Fibroblast of villous mesenchyme (primary cell): ENCODE data around the gene CDR2. TPM values are rescaled to one million over a fixed set of nuclear protein-coding genes. Genes with fewer than 3 reads are reported as not detected.
A peak's percentile ranks its signal among the peaks of the same experiment; 100 is the strongest.
"Not testable (repeated sequence)": the region's sequence is repeated elsewhere in the genome, so short reads cannot be mapped to it uniquely, and the experiment has no call there.

Experiments used
- DNase-seq: peaks from one replicate; pipeline ENCODE4 v3.0.0-alpha.2; 2010; ENCODE audit warnings: low read depth
- H3K4me3 ChIP-seq: 2 replicates; pipeline ENCODE4 v1.5.1; 2011; ENCODE audit warnings: low read depth, mild to moderate bottlenecking, low read length
- CTCF ChIP-seq: IDR thresholded peaks from 2 replicates; pipeline ENCODE4 v1.5.1; 2012; ENCODE audit warnings: low read depth, mild to moderate bottlenecking, low read length; ENCODE audit not compliant: insufficient read depth
- total RNA-seq: library from RNA; depleted of rRNA; stranded (reverse); fragments of >200 nt; gene quantifications from 2 replicates; pipeline ENCODE4 v1.2.3, GENCODE V29; 2012

CDR2 gene
- total RNA-seq, 1 donor: 40.2 TPM

DNA sequence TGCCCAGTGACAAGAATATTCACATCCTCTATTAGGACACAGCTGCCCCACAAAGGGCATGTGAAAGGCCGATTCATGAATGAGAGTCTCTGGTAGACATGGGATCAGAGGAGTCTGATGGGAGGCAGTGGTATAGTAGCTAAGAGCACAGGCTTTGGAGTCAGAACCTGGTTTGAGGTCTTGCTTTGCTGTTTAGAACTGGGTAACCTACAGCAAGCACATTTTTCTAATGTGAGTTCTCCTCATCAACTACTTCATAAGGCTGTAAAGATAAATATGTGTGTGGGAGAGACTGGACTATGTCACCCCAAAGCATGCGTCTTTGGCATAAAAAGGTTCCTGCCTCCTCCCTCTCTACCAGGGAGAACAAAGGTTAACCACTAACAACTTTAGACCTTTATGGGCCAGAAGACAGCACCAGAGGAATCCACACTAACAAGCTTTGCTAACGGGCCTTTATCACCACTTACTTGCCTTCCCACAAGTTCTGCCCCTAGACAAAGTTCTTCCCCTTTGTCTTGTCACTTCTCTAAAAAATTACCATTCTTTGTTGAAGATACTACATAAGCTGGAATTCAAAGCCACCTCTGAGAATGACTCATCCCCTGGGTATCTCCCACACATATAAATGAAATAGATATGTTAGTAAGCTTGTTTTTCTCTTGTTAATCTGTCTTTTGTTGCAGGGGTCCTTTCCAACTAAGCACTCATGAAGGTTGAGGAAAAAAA, 21.1 kb downstream of the CDR2 start:
- peak; percentile 90 for DNase-seq
- no peak overlapping the region for H3K4me3 ChIP-seq
- TF ChIP-seq CTCF: no peak

DNA sequence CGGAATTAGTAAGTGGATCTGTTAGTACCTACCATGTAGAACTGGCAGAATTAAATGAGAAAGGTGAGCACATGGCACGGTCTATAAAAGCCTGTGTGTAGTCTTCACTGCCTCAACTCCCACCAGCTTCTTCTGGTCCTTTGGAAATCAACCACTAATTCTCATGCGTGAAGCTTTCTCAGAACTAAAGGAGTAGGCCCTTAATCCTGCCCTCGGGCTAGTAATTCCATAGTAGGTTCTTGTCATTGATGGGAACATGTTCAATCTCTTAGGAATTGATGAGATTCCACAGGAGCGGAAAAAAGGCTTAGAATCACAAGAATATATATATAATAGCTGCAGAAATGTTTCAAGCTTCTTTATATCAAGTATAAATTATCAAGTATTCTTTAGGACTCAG, 21.7 kb downstream of the CDR2 start:
- TF ChIP-seq CTCF: no peak
- DNase-seq: no peak
- H3K4me3 ChIP-seq: no peak overlapping the region

GRCh38 chr16:22352140-22352539, 22.3 kb downstream of the CDR2 start:
- no peak for DNase-seq
- no peak for TF ChIP-seq CTCF
- no peak overlapping the region for H3K4me3 ChIP-seq

DNA sequence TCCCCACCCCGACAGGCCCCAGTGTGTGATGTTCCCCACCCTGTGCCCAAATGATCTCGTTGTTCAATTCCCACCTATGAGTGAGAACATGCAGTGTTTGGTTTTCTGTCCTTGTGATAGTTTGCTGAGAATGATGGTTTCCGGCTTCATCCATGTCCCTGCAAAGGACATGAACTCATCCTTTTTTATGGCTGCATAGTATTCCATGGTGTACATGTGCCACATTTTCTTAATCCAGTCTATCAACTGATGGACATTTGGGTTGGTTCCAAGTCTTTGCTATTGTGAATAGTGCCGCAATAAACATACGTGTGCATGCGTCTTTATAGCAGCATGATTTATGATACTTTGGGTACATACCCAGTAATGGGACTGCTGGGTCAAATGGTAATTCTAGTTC, 23.4 kb downstream of the CDR2 start:
- H3K4me3 ChIP-seq: not testable (repeated sequence)

DNA sequence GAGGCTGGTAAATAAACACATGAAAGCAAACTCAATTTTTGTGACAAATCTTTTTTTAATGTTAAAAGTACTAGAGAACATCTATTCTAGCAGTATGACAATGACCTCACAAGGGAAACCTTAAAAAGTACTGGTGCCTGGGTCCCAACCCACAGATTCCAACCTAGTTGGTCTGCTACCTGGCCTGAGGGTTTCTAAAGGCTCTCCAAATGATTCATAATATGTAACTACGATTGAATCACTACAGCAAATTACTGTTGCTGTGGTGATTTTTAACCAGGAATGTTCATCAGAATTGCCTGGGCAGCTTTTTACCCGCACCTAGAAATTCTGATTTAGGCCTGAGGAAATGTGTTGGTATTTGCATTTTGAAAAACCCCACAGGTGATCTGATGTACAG, 26.1 kb downstream of the CDR2 start:
- H3K4me3 ChIP-seq: no peak overlapping the region
- TF ChIP-seq CTCF: no peak
- DNase-seq: no peak

More for the DNA sequence above, 23.4 kb downstream of the CDR2 start:
- DNase-seq: not testable (repeated sequence)

DNA sequence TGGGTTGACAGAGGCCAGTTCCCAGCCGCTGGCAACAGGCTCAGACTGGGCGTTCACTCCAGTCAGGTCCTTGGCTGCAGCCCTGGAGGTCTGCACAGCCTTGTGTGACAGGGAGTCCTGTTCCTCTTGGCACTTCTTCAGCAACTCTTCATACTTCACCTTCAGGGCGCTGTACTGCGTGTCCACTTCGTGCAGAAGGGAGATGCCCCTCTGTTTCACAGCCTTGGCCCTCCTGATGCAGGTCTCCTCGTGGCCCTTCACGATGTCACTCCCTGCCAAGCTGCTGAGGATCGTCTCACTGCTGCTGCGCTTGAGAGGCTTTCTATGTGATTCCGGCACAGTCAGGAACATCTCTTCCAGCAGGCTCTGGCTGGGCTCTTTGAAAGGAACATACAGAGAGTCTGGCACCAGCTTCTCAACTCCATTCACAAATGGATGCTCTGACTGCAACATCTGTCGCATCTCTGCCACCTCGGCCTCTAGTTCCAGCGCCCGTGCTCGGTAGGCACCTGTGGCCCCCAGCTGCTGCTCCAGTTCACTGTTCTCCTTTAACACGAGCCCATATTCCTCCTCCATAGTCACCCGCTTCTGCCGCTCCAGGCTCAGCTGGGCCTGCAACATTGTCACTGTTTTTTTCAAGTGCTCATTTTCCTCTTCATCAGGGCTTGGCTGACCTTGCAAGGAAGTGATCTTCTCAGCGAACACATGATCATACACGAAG, 27.2 kb downstream of the CDR2 start:
- no peak for DNase-seq
- H3K4me3 ChIP-seq: no peak overlapping the region
- no peak for TF ChIP-seq CTCF

DNA sequence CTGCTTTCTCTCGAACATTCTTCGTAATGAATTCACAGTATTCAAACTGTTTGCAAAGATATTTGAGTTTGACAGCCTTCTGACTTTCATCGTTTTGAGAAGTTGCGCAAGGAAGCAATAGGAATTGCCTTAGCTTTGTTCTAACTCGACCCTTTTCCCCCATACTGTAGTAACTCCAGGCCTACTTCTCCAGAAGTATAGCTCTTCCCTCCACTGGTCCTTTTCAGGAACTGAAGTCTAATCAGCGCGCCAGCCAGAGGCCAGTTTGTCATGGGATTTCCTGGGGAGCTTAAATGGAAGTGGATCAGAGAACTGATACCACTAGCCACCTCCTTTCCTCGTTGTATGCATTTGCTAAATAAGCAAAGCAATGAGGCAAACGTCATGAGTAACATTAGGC, 27.9 kb downstream of the CDR2 start:
- no peak for TF ChIP-seq CTCF
- DNase-seq: no peak
- no peak overlapping the region for H3K4me3 ChIP-seq
